GM12873 (cell line): Measurements from ENCODE around the gene NFKBIZ.

Source experiments
- CTCF ChIP-seq: IDR thresholded peaks from 2 replicates; pipeline ENCODE4 v1.5.1; 2012; ENCODE audit warnings: low read depth, mild to moderate bottlenecking, moderate library complexity, low read length, control low read depth; ENCODE audit not compliant: insufficient read depth; ENCODE audit errors: missing control alignments

The NFKBIZ gene

GRCh38 chr3:101897013-101897412, 47.7 kb downstream of the NFKBIZ start:
- no peak for TF ChIP-seq CTCF

- no peak for TF ChIP-seq CTCF
These were observed 48.7 kb downstream of the NFKBIZ start for GRCh38 chr3:101898039-101898438.

- no peak for TF ChIP-seq CTCF
These were observed 49.4 kb downstream of the NFKBIZ start for GRCh38 chr3:101898752-101899169.

- TF ChIP-seq CTCF, result no peak
These were observed 51.0 kb downstream of the NFKBIZ start for GRCh38 chr3:101900316-101900715.

- no peak for TF ChIP-seq CTCF
These were observed 51.4 kb downstream of the NFKBIZ start for GRCh38 chr3:101900736-101901135.

GRCh38 chr3:101902041-101902440, 52.7 kb downstream of the NFKBIZ start:
- no peak for TF ChIP-seq CTCF

- TF ChIP-seq CTCF, result no peak
These were observed 54.1 kb downstream of the NFKBIZ start for GRCh38 chr3:101903451-101903871.
